ENCODE measurements around the gene C3orf20. TPM values are rescaled to one million over a fixed set of nuclear protein-coding genes. Genes with fewer than 3 reads are reported as not detected.

C3orf20 gene
- total and polyA plus RNA-seq, 2 of the 13 experiments (the other 11 are each of a cell fraction or from before 2014, with no cell fraction given) = 0.03 to 0.04 TPM

GRCh38 chr3:14633819-14634424 is 41.0 kb upstream of the C3orf20 start:
- 16% methylated on average over 7 of the region's 8 CpGs for WGBS (ENCODE audit: low lambda C conversion rate)
- H4K20me1 ChIP-seq (ENCODE audit: insufficient read depth, low read length) = no peaks in the 10 kb centered on the region
- H3K9me3 ChIP-seq (ENCODE audit: low read length) = no peaks in the 10 kb centered on the region
- peaks cover 0 to 3% of the 10 kb centered on the region in 2 experiments; a peak in 1 of 5 replicates for H3K27me3 ChIP-seq (ENCODE audit: control insufficient read depth in 1 of 2, insufficient read depth in 2 of 2, low read length in 2 of 2)
- no peaks in the 10 kb centered on the region for H3K36me3 ChIP-seq (replicated peaks in 1 of 2; ENCODE audit: control insufficient read depth in 1 of 2, insufficient read depth in 2 of 2, low read length in 2 of 2)
- CTCF ChIA-PET (ENCODE audit: low intra/inter-chr PET ratio, low total read pairs) = interaction anchor here (1.4 to 2.4 kb wide), 2 partner anchors 147 to 287 kb away, joined by 8 to 13 read pairs; no protein-coding TSS in a partner anchor
- intact Hi-C loops (cut with micrococcal nuclease; ENCODE audit: unreplicated experiment) = loop anchor here (2.0 to 5.0 kb wide), 2 partner anchors 147 to 288 kb away; no protein-coding TSS in a partner anchor
- no TSS peak for BruUV-seq (replicated peaks)
- FAIRE-seq (peak; percentile 68), DNase-seq (ENCODE audit: low spot score) (peak; percentile 53), ATAC-seq (peak; percentile 58)
- no peak overlapping the region for H3K9ac ChIP-seq (ENCODE audit: insufficient read depth, low read depth, low read length)
- H3K4me3 ChIP-seq (replicated peaks in 1 of 3; ENCODE audit: insufficient read depth in 1 of 3, low read depth in 2 of 3, low read length in 3 of 3) = no peak overlapping the region
- peaks cover 57% of the 10 kb centered on the region for H3K4me1 ChIP-seq (ENCODE audit: insufficient read depth, low read length)
- no peak overlapping the region for H3K27ac ChIP-seq (ENCODE audit: extremely low read length, insufficient read depth, low read length)
- POLR2A ChIA-PET = no interaction called here
- in situ Hi-C loops (cut with HindIII; ENCODE audit: extremely low pct_ligation_motif_present, low pct_unique_long_range_greater_than_20kb) = no loop called here
- no peak overlapping the region for H2AFZ ChIP-seq (ENCODE audit: low read length)
- no peak overlapping the region for H3K4me2 ChIP-seq (ENCODE audit: low read depth, low read length)
- TF ChIP-seq GMEB1 (CRISPR knock-in tag; IDR thresholded peaks at IDR 0.05; ENCODE audit: borderline replicate concordance) = no peak
- no peak for TF ChIP-seq DZIP1 (CRISPR knock-in tag; IDR thresholded peaks at IDR 0.05)
- TF ChIP-seq CTCF (CRISPR knock-in tag; IDR thresholded peaks at IDR 0.05) = peak; percentile 72
- no peak for TF ChIP-seq ZNF629 (CRISPR knock-in tag; conservative IDR thresholded peaks at IDR 0.05)
- 0 out of 2 replicates have a peak, but pooled peaks have one; percentile 54 for TF ChIP-seq TGIF2 (CRISPR knock-in tag; IDR thresholded peaks at IDR 0.05)
- TF ChIP-seq PCBP2 (optimal IDR thresholded peaks at IDR 0.05; ENCODE audit: low read depth, low read length, poor library complexity, severe bottlenecking) = no peak
- TF ChIP-seq ZFP36L1 (CRISPR knock-in tag; IDR thresholded peaks at IDR 0.05) = no peak
- TF ChIP-seq SMC3 (IDR thresholded peaks at IDR 0.05; ENCODE audit: low read length) = peak; percentile 61
- TF ChIP-seq ZMYM3 (CRISPR knock-in tag; IDR thresholded peaks at IDR 0.05) = no peak
- TF ChIP-seq HNRNPUL1 (IDR thresholded peaks at IDR 0.05; ENCODE audit: low read depth, low read length) = no peak
- no peak for TF ChIP-seq ZNF136 (CRISPR knock-in tag; IDR thresholded peaks at IDR 0.05; ENCODE audit: low read depth)
- no peak for TF ChIP-seq ZNF343 (CRISPR knock-in tag; IDR thresholded peaks at IDR 0.05)
- peak; percentile 53 for TF ChIP-seq STAG1 (CRISPR knock-in tag; IDR thresholded peaks at IDR 0.05)
- TF ChIP-seq ARID2 (CRISPR knock-in tag; IDR thresholded peaks at IDR 0.05; ENCODE audit: borderline replicate concordance) = no peak
- H3K79me2 ChIP-seq (ENCODE audit: insufficient read depth, low read length) = no peaks in the 10 kb centered on the region

Data from HepG2 (cell line).